HG03439 (cell line): ENCODE measurements around the gene COBL.

Source experiments
- ATAC-seq: cut with Tn5 transposase; IDR thresholded peaks from one replicate; pipeline ENCODE4 v1.9.1; 2021; ENCODE audit warnings: mild to moderate bottlenecking, moderate library complexity; ENCODE audit not compliant: unreplicated experiment

Gene COBL

GRCh38 chr7:51316666-51317581 is at the start of gene COBL:
Gene COBL (minus strand): TSS chr7:51316809. CDS start chr7:51316633, 176 bp downstream.
- ATAC-seq: no peak

GRCh38 chr7:51366172-51366728 is 49.6 kb upstream of the COBL start:
- no peak for ATAC-seq

GRCh38 chr7:51357821-51358220 is 41.2 kb upstream of the COBL start:
- no peak for ATAC-seq

GRCh38 chr7:51356849-51357516 is 40.4 kb upstream of the COBL start:
- no peak for ATAC-seq

GRCh38 chr7:51354897-51355296 is 38.3 kb upstream of the COBL start:
- ATAC-seq: no peak

- no peak for ATAC-seq
These were observed 37.8 kb upstream of the COBL start for GRCh38 chr7:51354434-51354833.

GRCh38 chr7:51352174-51353100 is 35.8 kb upstream of the COBL start:
- ATAC-seq: no peak

GRCh38 chr7:51351661-51352060 is 35.1 kb upstream of the COBL start:
- no peak for ATAC-seq

GRCh38 chr7:51350546-51350896 is 33.9 kb upstream of the COBL start:
- no peak for ATAC-seq

- no peak for ATAC-seq
These were observed 33.4 kb upstream of the COBL start for GRCh38 chr7:51349820-51350545.

GRCh38 chr7:51346126-51346525 is 29.5 kb upstream of the COBL start:
- no peak for ATAC-seq

GRCh38 chr7:51344406-51345138 is 28.0 kb upstream of the COBL start:
- ATAC-seq: no peak

- no peak for ATAC-seq
These were observed 24.3 kb upstream of the COBL start for GRCh38 chr7:51340936-51341335.

- ATAC-seq: no peak
These were observed 23.6 kb upstream of the COBL start for GRCh38 chr7:51340029-51340838.

- ATAC-seq: no peak
These were observed 18.4 kb upstream of the COBL start for GRCh38 chr7:51335057-51335456.

GRCh38 chr7:51329696-51330263 is 13.2 kb upstream of the COBL start:
- ATAC-seq: no peak

GRCh38 chr7:51328351-51328801 is 11.8 kb upstream of the COBL start:
- ATAC-seq: no peak

- ATAC-seq: no peak
These were observed 10.7 kb upstream of the COBL start for GRCh38 chr7:51327287-51327717.
